Lower leg skin (tissue), 4 donors: Measurements from ENCODE around the gene HBD. TPM values are rescaled to one million over a fixed set of nuclear protein-coding genes. Genes with fewer than 3 reads are reported as not detected.

Source experiments
- DNase-seq, 2 donors: peaks; one replicate each; pipeline ENCODE4 v3.0.0-alpha.2; 2019; ENCODE audit warnings: low spot score in 2 of 2
- H3K4me3 ChIP-seq: fragments of 200-600 bp; sonication (generic); 2 replicates; pipeline ENCODE4 v1.5.1; 2017; ENCODE audit warnings: mild to moderate bottlenecking, low read depth; ENCODE audit not compliant: poor library complexity, severe bottlenecking
- CTCF ChIP-seq, 3 donors: fragments of 450-650 bp; IDR thresholded peaks; one replicate each; pipeline ENCODE4 v1.5.1; 2016; ENCODE audit warnings: antibody characterized with exemption in 3 of 3, mild to moderate bottlenecking in 3 of 3, moderate library complexity in 2 of 3
- POLR2A ChIP-seq, 2 donors: fragments of 450-650 bp; IDR thresholded peaks; one replicate each; pipeline ENCODE4 v1.6.1; 2016 to 2017; ENCODE audit warnings: antibody characterized with exemption in 2 of 2, mild to moderate bottlenecking in 1 of 2, moderate library complexity in 1 of 2
- WGBS, 2 donors: methylation state at CpG; one replicate each; pipeline ENCODE4 v1.1.5; 2018; 5-methylcytosine and 5-hydroxymethylcytosine counted together
- intact Hi-C: fragments of 100-400 bp; cut with DNase I; formaldehyde crosslinking; loops from one replicate; pipeline ENCODE4 v1.15.0; 2023; ENCODE audit warnings: low total_unique reads
- total RNA-seq, 4 donors: library from RNA; depleted of rRNA; stranded (reverse); fragments of >200 nt; gene quantifications; one replicate each; pipeline ENCODE4 v1.1.0, GENCODE V29; 2016

The HBD gene
- total RNA-seq, 4 donors from 2014 or later, result not detected

GRCh38 chr11:5192738-5193137 is 41.5 kb downstream of the HBD start:
- intact Hi-C loops, result no loop called here
- no peak overlapping the region for H3K4me3 ChIP-seq
- DNase-seq, result no peak
- WGBS, 2 donors, result 0 to 21% methylated on average over 1 of the region's 1 CpG
- no peak for TF ChIP-seq CTCF (IDR thresholded peaks at IDR 0.05)
- TF ChIP-seq POLR2A (IDR thresholded peaks at IDR 0.05), result no peak

- TF ChIP-seq POLR2A (IDR thresholded peaks at IDR 0.05) (no peak), CTCF (IDR thresholded peaks at IDR 0.05) (no peak)
- intact Hi-C loops, result no loop called here
- no peak overlapping the region for H3K4me3 ChIP-seq
- WGBS, 2 donors, result 67 to 89% methylated on average over 2 of the region's 2 CpGs
- DNase-seq, result no peak
Measured at GRCh38 chr11:5188201-5188600, 46.1 kb downstream of the HBD start.

Other genes with a start within 250 kb of the HBD start
- gene OR51L1, start 239.6 kb downstream of the HBD start, total RNA-seq, result not detected
- not detected for gene OR52J3, start 188.0 kb downstream of the HBD start, total RNA-seq
- 1 to 10 TPM in 1 of 4 donors, not detected in 3; 2.7 TPM for gene OR52E2, start 174.9 kb downstream of the HBD start, total RNA-seq
- gene OR52E1, start 164.9 kb downstream of the HBD start, total RNA-seq, result not detected
- gene OR52A5, start 96.1 kb downstream of the HBD start, total RNA-seq, result not detected
- not detected for gene OR52A1, start 79.7 kb downstream of the HBD start, total RNA-seq
- not detected for gene OR51V1, start 33.8 kb downstream of the HBD start, total RNA-seq
- gene HBB, start 7.4 kb downstream of the HBD start, total RNA-seq, result 10 to 100 TPM in 2 of 4 donors, 1 to 10 TPM in 1, under 1 TPM in 1; 0.56 to 65.8 (median 13.1) TPM
- not detected for gene HBG1, start 15.4 kb upstream of the HBD start, total RNA-seq
- not detected for gene HBG2, start 20.3 kb upstream of the HBD start, total RNA-seq
- not detected for gene HBE1, start 35.5 kb upstream of the HBD start, total RNA-seq
- gene OR51B4, start 67.5 kb upstream of the HBD start, total RNA-seq, result not detected
- gene OR51B2, start 89.8 kb upstream of the HBD start, total RNA-seq, result not detected
- not detected for gene OR51B5, start 109.0 kb upstream of the HBD start, total RNA-seq
- gene OR51B6, start 117.0 kb upstream of the HBD start, total RNA-seq, result not detected
- not detected for gene OR51M1, start 149.3 kb upstream of the HBD start, total RNA-seq
- gene OR51Q1, start 187.6 kb upstream of the HBD start, total RNA-seq, result not detected
- gene OR51I1, start 207.0 kb upstream of the HBD start, total RNA-seq, result not detected
- gene OR51I2, start 214.8 kb upstream of the HBD start, total RNA-seq, result not detected